Stimulated activated CD8-positive, alpha-beta memory T cell treated with anti-CD3 and anti-CD28 coated beads, Interleukin-7, amount 100 ng/mL, for 48 hours (primary cell): Measurements from ENCODE around the gene KPTN.

Source experiments
- DNase-seq, 2 donors: peaks; one replicate each; pipeline ENCODE4 v3.0.0-alpha.2; 2020; ENCODE audit warnings: low read depth in 1 of 2; ENCODE audit errors: extremely low read depth in 1 of 2

Gene KPTN

GRCh38 chr19:47437500-47437899 lies 46.5 kb downstream of the KPTN start:
- DNase-seq: no peak

DNA sequence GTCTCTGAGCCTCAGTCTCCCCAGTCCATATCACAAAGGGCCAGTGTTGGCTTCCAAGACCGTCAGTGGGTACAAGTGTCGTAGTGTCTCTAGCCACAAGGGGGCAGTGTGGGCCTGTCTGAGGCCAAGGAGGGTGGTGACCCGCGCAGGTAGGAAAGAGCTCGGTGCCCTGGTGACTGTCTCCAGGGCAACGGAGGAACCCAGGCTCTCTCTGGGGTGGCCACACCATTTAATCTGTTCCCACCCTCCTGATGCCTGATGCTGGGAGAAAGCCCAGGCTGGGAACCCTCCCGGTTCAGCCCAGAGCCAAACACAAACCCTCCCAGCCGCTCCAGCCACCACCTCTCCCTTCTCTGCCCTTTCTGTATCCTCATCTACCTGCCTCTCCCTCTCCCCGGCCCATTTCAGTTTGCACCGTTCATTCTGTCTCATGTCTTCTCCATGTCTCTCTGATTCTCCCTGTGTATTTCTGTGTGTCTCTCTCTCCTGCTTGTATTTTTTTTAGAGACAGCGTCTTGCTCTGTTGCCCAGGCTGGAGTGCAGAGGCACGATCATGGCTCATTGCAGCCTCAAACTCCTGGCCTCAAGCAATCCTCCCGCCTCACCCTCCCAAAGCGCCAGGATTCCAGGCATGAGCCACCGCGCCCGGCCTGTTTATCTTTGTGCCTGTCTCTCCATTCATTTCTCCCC lies 47.2 kb downstream of the KPTN start:
- peak; percentile 55 to 57 for DNase-seq

DNA sequence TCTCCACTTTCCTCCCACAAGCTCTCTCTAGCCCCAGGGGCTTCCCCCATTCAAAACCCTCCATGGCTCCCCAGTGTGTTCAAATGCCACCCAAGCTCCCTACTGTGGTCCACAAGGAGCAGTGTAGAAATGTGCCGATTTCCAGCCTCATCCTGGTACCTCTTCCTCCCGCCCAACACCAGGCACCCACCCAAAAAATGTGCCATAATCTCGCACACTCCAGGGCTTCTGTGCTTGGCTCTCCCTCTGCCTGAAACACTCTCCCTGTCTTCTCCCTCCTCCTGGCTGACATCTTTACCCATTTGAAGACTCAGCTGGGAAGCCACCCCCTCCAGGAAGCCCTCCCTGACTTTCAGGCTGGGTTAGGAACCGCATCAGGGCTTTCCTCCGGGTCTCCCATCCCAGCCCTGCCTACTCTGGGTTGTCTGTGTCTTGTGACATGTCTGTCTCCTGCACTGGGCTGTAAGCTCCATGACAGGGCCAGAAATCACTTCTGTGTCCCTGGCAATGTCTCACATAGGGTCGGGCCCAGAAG lies 48.1 kb downstream of the KPTN start:
- DNase-seq: no peak

DNA sequence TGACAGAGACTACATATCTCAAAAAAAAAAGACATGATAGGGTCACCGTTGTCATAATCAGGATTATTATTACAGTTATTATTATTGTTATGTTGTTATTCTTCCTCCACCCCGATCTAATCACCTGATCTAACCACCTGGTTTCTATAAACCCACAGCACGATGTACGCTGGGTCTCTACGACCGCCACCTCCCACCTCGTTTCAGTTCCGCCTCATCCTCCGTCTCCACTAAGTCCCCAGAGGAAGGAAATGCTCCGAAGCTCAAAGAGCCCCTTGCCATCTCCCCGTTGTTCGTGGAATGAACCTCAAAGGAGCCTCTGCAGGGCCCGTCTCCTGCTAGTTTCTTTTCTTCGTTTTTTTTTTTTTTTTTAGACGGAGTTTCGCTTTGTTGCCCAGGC lies 48.8 kb downstream of the KPTN start:
- no peak for DNase-seq

GRCh38 chr19:47434088-47434487 lies 49.9 kb downstream of the KPTN start:
- no peak for DNase-seq

DNA sequence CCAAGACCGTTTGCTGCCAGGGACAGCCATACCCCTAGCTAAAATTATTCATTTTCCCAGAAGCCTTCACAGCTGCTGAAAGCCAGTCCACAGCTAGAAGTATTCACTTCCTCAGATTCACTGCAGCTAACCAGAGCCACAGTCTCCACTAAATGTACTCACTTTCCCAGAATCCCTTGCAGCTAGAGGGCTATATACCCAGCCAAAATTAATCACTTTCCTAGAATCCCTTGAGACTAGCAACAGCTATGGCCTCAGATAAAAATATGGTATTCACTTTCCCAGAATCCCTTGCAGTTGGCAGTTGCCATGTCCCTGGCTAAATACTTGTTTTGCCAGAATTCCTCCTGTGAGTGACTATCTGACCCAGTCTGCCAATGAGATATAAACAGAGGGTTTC lies 50.9 kb downstream of the KPTN start:
- no peak for DNase-seq

DNA sequence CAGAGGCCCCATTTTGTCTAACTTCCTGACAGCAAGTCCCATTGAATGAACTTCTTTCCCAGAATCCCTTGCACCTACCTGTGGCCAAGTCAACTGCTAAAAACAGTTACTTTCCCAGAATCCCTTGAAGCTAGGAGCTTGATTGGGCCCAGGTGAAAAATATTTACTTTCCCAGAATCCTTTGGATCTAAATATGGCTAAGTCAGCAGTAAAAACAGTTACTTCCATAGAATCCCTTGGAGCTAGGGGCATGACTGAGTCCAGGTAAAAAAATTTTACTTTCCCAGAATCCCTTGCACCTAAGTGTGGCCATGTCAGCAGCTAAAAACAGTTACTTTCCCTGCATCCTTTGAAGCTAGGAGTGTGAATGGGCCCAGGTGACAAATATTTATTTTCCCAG lies 51.5 kb downstream of the KPTN start:
- no peak for DNase-seq

DNA sequence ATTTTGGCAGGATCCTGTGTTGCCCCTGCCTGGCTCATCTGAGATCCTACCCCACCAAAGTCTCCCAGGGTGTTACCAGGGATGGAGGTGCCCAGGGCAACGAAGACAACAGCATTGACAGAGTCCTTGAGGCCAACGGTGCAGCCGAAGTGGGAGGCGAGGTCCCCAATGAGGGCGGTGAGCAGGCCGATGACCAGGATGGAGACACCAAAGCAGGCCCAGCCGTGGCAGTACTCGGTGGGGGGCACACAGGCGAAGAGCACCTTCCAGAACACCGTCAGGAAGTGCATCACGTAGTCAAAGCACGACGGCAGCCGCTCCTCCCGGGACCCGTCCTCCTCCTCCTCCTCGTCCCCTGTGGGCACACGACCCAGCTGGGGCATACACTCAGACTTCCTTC lies 51.9 kb downstream of the KPTN start:
- no peak for DNase-seq

GRCh38 chr19:47430041-47430802 lies 53.8 kb downstream of the KPTN start:
- no peak for DNase-seq

- DNase-seq: no peak
Measured at GRCh38 chr19:47429140-47429793, 54.8 kb downstream of the KPTN start.

GRCh38 chr19:47428177-47428894 lies 55.7 kb downstream of the KPTN start:
- DNase-seq: peak; percentile 66 to 92

GRCh38 chr19:47427241-47428176 lies 56.5 kb downstream of the KPTN start:
- DNase-seq: peak in 1 of 2 donors; percentile 53
